ENCODE results near the gene SIRPD. TPM values are rescaled to one million over a fixed set of nuclear protein-coding genes. Genes with fewer than 3 reads are reported as not detected.

Gene SIRPD
- total and polyA plus RNA-seq, 8 donors = 0.08 to 1.6 (median 0.79) TPM; not detected in 5

DNA sequence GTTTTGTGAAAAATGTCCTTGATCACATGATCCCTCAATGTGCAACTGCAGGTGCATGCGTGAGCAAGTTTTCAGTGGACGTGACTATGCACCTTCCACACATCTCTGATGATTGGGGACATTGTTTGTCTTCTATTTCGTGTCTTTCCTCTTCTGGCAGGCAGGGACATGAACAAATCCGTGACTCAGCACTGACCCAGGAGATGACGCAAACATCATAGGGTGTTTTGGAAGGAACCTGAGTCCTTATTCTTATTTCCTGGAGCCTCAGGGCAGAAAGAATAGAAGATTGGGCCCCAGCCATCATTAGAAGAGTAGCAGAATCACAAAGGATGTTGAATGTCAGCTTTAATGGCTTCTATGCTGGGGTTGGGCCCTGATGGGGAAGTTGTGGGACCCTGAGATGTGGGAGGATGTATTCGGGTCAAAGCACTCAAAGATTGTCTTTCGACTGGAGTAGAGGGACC is 11.9 kb upstream of the SIRPD start:
- Histone ChIP-seq H3K27ac (peak overlapping the region in 1 of 2 donors; percentile 79), H3K4me3 (no peak overlapping the region), H3K4me1 (peaks cover 0 to 16% of the 10 kb centered on the region in 2 donors), H3K36me3 (peaks cover 0 to 28% of the 10 kb centered on the region in 2 donors), H3K27me3 (no peaks in the 10 kb centered on the region), H3K9me3 (no peaks in the 10 kb centered on the region)
- intact Hi-C loops (cut with DNase I) = no loop called here
- ATAC-seq (peak; percentile 45), DNase-seq (peak in 1 of 4 donors; percentile 45)
- TF ChIP-seq, protein P1, sequence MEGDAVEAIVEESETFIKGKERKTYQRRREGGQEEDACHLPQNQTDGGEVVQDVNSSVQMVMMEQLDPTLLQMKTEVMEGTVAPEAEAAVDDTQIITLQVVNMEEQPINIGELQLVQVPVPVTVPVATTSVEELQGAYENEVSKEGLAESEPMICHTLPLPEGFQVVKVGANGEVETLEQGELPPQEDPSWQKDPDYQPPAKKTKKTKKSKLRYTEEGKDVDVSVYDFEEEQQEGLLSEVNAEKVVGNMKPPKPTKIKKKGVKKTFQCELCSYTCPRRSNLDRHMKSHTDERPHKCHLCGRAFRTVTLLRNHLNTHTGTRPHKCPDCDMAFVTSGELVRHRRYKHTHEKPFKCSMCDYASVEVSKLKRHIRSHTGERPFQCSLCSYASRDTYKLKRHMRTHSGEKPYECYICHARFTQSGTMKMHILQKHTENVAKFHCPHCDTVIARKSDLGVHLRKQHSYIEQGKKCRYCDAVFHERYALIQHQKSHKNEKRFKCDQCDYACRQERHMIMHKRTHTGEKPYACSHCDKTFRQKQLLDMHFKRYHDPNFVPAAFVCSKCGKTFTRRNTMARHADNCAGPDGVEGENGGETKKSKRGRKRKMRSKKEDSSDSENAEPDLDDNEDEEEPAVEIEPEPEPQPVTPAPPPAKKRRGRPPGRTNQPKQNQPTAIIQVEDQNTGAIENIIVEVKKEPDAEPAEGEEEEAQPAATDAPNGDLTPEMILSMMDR (IDR thresholded peaks at IDR 0.05) = no peak

DNA sequence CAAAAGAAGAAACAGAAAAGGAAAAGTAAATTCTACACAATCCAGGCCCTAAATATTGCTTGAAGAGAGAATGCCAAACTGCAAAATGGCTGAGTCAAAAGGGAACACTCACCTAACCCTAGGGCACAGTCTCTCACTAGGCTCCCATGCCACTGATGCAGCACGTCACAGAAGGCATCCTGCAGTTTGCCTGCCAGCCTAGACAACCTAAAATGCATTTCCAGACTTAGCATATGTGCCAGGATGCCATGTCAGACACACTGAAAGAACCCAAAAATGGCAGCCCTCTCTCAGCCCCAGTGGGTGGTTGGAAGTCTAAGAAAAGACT is 10.6 kb upstream of the SIRPD start:
- no peak for ATAC-seq
- peaks cover 0 to 20% of the 10 kb centered on the region in 2 donors for H3K4me1 ChIP-seq
- no peaks in the 10 kb centered on the region for H3K27me3 ChIP-seq
- no peak overlapping the region for H3K4me3 ChIP-seq
- TF ChIP-seq, protein P1 (IDR thresholded peaks at IDR 0.05) = no peak
- H3K27ac ChIP-seq = peak overlapping the region in 1 of 2 donors; percentile 28
- DNase-seq = no peak
- peaks cover 0 to 28% of the 10 kb centered on the region in 2 donors for H3K36me3 ChIP-seq
- intact Hi-C loops (cut with DNase I) = no loop called here
- no peaks in the 10 kb centered on the region for H3K9me3 ChIP-seq

DNA sequence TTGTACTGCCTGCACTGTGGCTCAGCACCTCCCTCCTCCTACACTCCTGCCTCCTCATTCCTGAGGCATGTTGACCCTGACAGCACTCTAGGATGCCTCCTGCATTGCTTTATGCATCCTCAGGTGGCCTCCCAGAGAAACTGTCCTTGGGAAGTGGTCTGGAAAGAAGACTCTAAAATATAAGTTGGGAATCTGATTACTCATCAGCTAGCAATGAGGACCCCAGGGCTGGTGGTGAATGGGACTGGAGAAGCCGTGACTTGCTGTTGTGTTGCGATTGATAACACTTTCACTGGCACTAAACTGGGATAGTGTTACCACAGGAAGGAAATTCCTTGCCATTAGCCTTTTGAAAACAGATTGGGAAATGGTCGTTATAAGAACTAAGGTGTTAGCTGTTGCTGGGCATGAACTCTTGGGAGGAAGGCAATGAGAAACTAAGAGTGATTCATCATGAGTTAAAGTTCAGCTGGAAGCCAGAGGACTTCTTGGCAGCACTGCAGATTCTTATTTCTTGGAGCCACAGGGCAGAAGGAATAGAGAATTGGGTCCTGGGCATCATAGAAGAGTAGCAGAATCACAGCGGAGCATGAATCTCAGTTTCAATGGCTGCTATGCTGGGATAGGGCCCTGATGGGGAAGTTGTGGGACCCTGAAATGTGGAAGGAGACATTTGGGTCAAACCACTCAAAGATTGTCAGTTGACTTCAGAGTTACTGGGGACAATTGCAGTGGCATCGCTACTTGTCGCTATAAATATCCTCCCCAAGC is 10.1 kb upstream of the SIRPD start:
- ATAC-seq = no peak
- intact Hi-C loops (cut with DNase I) = no loop called here
- no peak for DNase-seq

DNA sequence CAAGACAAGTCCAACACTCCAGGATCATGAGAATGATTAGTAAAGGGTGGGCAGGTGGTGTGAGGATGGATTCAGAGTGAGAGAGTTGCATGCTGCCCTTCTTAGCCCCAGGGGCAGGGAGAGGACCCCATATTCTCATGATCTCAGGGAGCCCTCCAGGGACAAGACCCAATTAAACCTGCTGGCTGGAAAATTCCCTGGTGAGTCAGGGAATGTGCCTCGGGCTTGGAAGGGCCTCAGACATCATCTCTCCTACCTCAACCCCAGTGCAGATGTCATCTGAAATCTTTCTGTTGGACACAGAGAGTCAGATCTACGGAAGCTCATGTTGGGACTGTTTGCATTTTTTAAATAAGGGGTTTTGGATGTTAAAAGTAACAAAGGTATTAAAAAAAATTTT is 9.2 kb upstream of the SIRPD start:
- DNase-seq = no peak
- Histone ChIP-seq H3K36me3 (peaks cover 0 to 26% of the 10 kb centered on the region in 2 donors), H3K4me3 (no peak overlapping the region), H3K27ac (no peak overlapping the region), H3K27me3 (no peaks in the 10 kb centered on the region), H3K4me1 (peaks cover 0 to 30% of the 10 kb centered on the region in 2 donors), H3K9me3 (no peaks in the 10 kb centered on the region)
- no peak for ATAC-seq
- TF ChIP-seq, protein P1 (IDR thresholded peaks at IDR 0.05) = no peak
- intact Hi-C loops (cut with DNase I) = no loop called here

More for the DNA sequence above, 10.1 kb upstream of the SIRPD start:
- Histone ChIP-seq H3K27me3 (no peaks in the 10 kb centered on the region), H3K9me3 (no peaks in the 10 kb centered on the region), H3K36me3 (peaks cover 0 to 28% of the 10 kb centered on the region in 2 donors), H3K27ac (peak overlapping the region in 1 of 2 donors; percentile 28), H3K4me1 (peaks cover 0 to 26% of the 10 kb centered on the region in 2 donors), H3K4me3 (no peak overlapping the region)
- TF ChIP-seq, protein P1 (IDR thresholded peaks at IDR 0.05) = no peak

DNA sequence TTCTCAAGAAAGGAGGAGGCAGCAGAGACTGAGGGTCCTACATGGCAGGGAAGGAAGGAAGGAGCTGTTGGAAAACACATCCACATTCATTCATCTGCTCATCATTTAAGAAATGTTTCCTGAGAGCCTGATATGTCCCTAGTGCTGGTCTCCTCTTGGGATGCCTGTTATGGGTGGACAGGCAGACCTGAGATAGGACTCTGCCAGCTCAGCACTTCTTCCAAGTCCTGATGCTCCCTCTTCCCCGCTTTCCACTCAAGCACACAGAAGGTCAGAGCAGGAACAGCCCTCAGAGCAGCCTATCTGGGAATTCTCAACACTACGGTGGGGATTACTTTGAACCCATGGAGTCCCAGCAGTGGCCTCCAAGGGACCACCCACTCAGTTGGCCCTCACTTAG is 8.0 kb upstream of the SIRPD start:
- ATAC-seq = no peak
- Histone ChIP-seq H3K4me1 (peaks cover 0 to 30% of the 10 kb centered on the region in 2 donors), H3K9me3 (no peaks in the 10 kb centered on the region), H3K36me3 (peaks cover 0 to 14% of the 10 kb centered on the region in 2 donors), H3K4me3 (no peak overlapping the region), H3K27me3 (no peaks in the 10 kb centered on the region), H3K27ac (no peak overlapping the region)
- TF ChIP-seq, protein P1 (IDR thresholded peaks at IDR 0.05) = no peak
- no peak for DNase-seq
- intact Hi-C loops (cut with DNase I) = no loop called here
